Testis (tissue), 3 donors: ENCODE data around the gene SLC7A9. TPM values are rescaled to one million over a fixed set of nuclear protein-coding genes. Genes with fewer than 3 reads are reported as not detected.

Experiments used
- DNase-seq: peaks from one replicate; pipeline ENCODE4 v3.0.0-alpha.2; 2019
- H3K27ac ChIP-seq, 2 donors: fragments of 200-600 bp; sonication (generic); one replicate each; pipeline ENCODE4 v1.5.1; 2019
- H3K27me3 ChIP-seq: fragments of 200-600 bp; sonication (generic); one replicate; pipeline ENCODE4 v1.5.1; 2019
- H3K36me3 ChIP-seq: fragments of 200-600 bp; sonication (generic); one replicate; pipeline ENCODE4 v1.5.1; 2017; ENCODE audit warnings: low read depth; ENCODE audit errors: missing control alignments
- H3K4me1 ChIP-seq: fragments of 200-600 bp; sonication (generic); one replicate; pipeline ENCODE4 v1.5.1; 2019
- H3K4me3 ChIP-seq, 2 donors: fragments of 200-600 bp; sonication (generic); one replicate each; pipeline ENCODE4 v1.5.1; 2017 to 2019
- H3K9me3 ChIP-seq: fragments of 200-600 bp; sonication (generic); one replicate; pipeline ENCODE4 v1.5.1; 2017
- CTCF ChIP-seq, 3 experiments: fragments of 450-650 bp in 2 of 3; fragments of 200-600 bp in 1 of 3; sonication (generic) in 1 of 3; IDR thresholded peaks; one replicate each; pipeline ENCODE4 v1.5.1; 2016 to 2019; ENCODE audit warnings: antibody characterized with exemption in 3 of 3, mild to moderate bottlenecking in 2 of 3, moderate library complexity in 1 of 3
- POLR2A ChIP-seq: fragments of 450-650 bp; IDR thresholded peaks from one replicate; pipeline ENCODE4 v1.6.1; 2017; ENCODE audit warnings: antibody characterized with exemption, mild to moderate bottlenecking, moderate library complexity
- WGBS, 2 donors: methylation state at CpG; one replicate each; pipeline ENCODE4 v1.1.5; 2018; 5-methylcytosine and 5-hydroxymethylcytosine counted together
- intact Hi-C: fragments of 100-400 bp; cut with DNase I; formaldehyde crosslinking; loops from one replicate; pipeline ENCODE4 v1.15.1; 2023; ENCODE audit warnings: low total_unique reads
- polyA plus RNA-seq: library from polyadenylated mRNA; stranded (reverse); fragments of 350-450 nt; fragmentation: Illumina TruSeq; extraction: RNeasy Lipid Tissue Mini Kit (QIAGEN cat#74804); gene quantifications from one replicate; pipeline ENCODE4 v1.2.3, GENCODE V29; 2014; ENCODE audit warnings: low read depth, low replicate concordance; ENCODE audit not compliant: insufficient read depth
- total RNA-seq, 2 donors: library from RNA; depleted of rRNA; stranded (reverse); fragments of >200 nt; gene quantifications; one replicate each; pipeline ENCODE4 v1.2.3, GENCODE V29; 2016

Gene SLC7A9
- total and polyA plus RNA-seq, 3 donors from 2014 or later = 0.79 to 1.6 (median 1.2) TPM

DNA sequence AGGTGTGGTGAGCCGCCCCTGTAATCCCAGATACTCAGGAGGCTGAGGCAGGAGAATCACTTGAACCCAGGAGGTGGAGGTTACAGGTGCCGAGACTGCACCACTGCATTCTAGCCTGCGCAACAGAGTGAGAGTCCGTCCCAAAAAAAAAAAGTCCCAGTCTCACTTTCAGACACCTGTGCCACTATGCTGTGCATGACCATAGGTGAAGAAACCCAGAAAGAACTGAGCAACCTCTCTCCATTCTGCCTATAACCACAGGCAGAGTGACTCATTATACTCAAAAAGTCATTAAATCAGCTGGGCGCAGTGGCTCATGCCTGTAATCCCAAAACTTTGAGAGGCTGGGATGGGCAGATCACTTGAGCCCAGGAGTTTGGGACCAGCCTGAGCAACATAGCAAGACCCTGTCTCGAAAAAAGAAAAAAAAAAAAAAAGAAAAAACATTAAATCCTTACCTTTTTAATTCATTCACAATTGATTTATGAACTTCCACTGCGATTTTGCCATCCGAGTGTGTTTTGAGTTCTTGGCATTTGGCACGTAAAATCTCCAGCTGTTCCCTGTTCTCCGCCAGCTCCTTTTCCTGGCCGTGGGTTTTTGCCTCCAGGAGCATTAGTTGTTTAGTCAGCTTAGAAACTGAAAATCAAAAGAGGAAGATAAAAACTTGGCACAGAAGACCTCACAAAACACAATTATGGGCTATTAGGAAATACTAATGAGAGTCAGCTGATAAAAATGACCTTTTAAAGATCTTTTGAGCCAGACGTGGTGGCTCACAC is 45.5 kb upstream of the SLC7A9 start:
- Histone ChIP-seq H3K4me1 (no peaks in the 10 kb centered on the region), H3K9me3 (no peaks in the 10 kb centered on the region), H3K36me3 (no peaks in the 10 kb centered on the region), H3K27me3 (no peaks in the 10 kb centered on the region), H3K4me3 (no peak overlapping the region), H3K27ac (no peak overlapping the region)
- DNase-seq = no peak
- 78 to 91% methylated on average over 12 of the region's 12 CpGs for WGBS, 2 donors
- TF ChIP-seq POLR2A (no peak), CTCF (IDR thresholded peaks at IDR 0.05) (no peak)
- intact Hi-C loops = no loop called here

- DNase-seq = no peak
- H3K4me1 ChIP-seq = no peaks in the 10 kb centered on the region
- H3K9me3 ChIP-seq = no peaks in the 10 kb centered on the region
- H3K36me3 ChIP-seq = no peaks in the 10 kb centered on the region
- no peak overlapping the region for H3K27ac ChIP-seq
- TF ChIP-seq CTCF (IDR thresholded peaks at IDR 0.05) = no peak
- H3K4me3 ChIP-seq = no peak overlapping the region
- 95 to 98% methylated on average over 4 of the region's 4 CpGs for WGBS, 2 donors
- H3K27me3 ChIP-seq = no peaks in the 10 kb centered on the region
- intact Hi-C loops = no loop called here
Measured at GRCh38 chr19:32911467-32911866, 41.9 kb upstream of the SLC7A9 start.

DNA sequence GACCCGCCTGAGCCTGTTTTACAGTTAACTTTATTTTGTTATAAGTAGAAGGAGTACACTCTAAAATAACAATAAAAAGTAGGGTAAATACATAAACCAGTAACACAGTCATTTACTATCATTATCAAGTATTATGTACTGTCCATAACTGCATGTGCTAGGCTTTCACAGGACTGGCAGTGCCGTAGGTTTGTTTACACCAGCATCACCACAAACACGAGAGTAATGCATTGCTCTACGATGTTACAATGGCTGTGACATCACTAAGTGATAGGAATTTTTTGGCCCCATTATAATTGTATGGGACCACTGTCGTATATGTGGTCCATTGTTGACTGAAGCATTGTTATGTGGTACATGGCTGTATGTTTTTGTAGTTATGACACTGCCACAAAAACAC is 41.3 kb upstream of the SLC7A9 start:
- WGBS, 2 donors = 84 to 97% methylated on average over 5 of the region's 5 CpGs
- TF ChIP-seq CTCF (IDR thresholded peaks at IDR 0.05) = no peak
- TF ChIP-seq POLR2A = no peak
- Histone ChIP-seq H3K9me3 (no peaks in the 10 kb centered on the region), H3K27me3 (no peaks in the 10 kb centered on the region), H3K36me3 (no peaks in the 10 kb centered on the region), H3K4me1 (no peaks in the 10 kb centered on the region), H3K4me3 (no peak overlapping the region), H3K27ac (no peak overlapping the region)
- intact Hi-C loops = no loop called here
- no peak for DNase-seq

DNA sequence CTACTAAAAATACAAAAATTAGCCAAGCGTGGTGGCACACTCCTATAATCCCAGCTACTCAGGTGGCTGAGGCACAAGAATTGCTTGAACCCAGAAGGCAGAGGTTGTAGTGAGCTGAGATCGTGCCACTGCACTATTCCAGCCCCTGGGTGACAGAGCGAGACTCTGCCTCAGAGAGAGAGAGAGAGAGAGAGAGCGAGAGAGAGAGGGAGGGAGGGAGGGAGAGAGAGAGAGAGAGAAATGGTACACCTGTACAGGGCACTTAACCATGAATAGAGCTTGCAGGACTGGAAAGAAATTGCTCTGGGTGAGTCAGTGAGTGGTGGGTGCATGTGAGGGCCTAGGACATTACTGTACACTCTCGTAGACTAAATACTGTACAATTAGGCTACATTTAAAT is 40.5 kb upstream of the SLC7A9 start:
- intact Hi-C loops = no loop called here
- no peak for DNase-seq
- H3K27me3 ChIP-seq = no peaks in the 10 kb centered on the region
- no peaks in the 10 kb centered on the region for H3K4me1 ChIP-seq
- WGBS, 2 donors = 93 to 96% methylated on average over 5 of the region's 5 CpGs
- no peak overlapping the region for H3K4me3 ChIP-seq
- TF ChIP-seq POLR2A (no peak), CTCF (IDR thresholded peaks at IDR 0.05) (no peak)
- no peaks in the 10 kb centered on the region for H3K36me3 ChIP-seq
- H3K9me3 ChIP-seq = no peaks in the 10 kb centered on the region
- H3K27ac ChIP-seq = no peak overlapping the region

DNA sequence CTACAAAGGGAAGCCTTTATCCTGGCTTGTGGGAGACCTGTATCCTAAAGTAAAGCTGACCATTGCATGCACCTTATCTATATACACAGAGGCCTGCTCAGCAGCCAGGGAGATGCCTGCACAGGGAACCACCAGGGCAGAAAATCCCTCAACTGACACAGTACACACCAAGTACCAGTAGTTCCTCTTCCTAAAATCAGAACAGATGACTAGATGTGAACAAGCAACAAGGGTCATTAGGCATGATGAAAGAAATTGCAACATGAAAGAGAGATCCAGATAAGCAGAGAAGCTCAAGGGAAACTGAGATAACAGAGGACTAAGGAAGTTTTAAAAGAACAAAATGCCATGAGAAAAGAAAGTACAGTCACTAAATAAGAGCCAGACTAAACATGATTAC is 39.7 kb upstream of the SLC7A9 start:
- H3K4me1 ChIP-seq = no peaks in the 10 kb centered on the region
- H3K27me3 ChIP-seq = no peaks in the 10 kb centered on the region
- TF ChIP-seq POLR2A (no peak), CTCF (IDR thresholded peaks at IDR 0.05) (no peak)
- intact Hi-C loops = no loop called here
- H3K9me3 ChIP-seq = no peaks in the 10 kb centered on the region
- H3K27ac ChIP-seq = no peak overlapping the region
- no peak overlapping the region for H3K4me3 ChIP-seq
- H3K36me3 ChIP-seq = no peaks in the 10 kb centered on the region
- DNase-seq = no peak
